Measurements from ENCODE around the gene CLIP4.

GRCh38 chr2:29100564-29100963 lies 14.7 kb upstream of the CLIP4 start:
- TF ChIP-seq CTCF (IDR thresholded peaks at IDR 0.05) (no peak), POLR2A (IDR thresholded peaks at IDR 0.05) (no peak)

All from heart left ventricle (tissue), 13 donors.